Hematopoietic multipotent progenitor cell treated with erythropoietin and hydrocortisone succinate and interleukin-3 and kit ligand, for 4 days (in vitro differentiated cells): Measurements from ENCODE around the gene SLN.

Experiments used
- DNase-seq: peaks from one replicate; pipeline ENCODE4 v3.0.0-alpha.2; 2015

Gene SLN

DNA sequence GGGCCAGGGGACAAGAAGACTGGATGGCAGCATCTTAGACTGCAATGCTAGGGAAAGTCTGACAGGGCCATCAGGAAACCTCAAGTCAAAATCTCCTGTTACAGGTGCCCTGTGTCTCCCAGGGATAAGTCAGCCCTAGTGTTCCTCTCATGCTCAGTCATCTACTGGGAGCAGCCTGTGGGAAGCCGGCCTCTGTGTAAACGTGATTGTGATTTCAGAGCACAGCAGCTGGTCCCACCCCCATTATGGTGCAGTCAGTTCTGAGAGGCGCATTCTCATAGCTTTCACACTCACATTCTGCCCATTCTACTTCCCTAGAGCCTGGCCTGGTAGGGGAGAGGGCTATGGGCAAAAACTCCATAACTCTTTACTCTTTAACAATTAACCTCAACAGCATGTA is 7.2 kb upstream of the SLN start:
- no peak for DNase-seq

GRCh38 chr11:107716884-107717532 is 5.2 kb upstream of the SLN start:
- no peak for DNase-seq

GRCh38 chr11:107713009-107713408 is 1.2 kb upstream of the SLN start:
- DNase-seq, result peak; percentile 2

GRCh38 chr11:107710301-107710700 is 1.6 kb downstream of the SLN start:
- DNase-seq, result no peak

GRCh38 chr11:107708792-107709191 is 3.1 kb downstream of the SLN start:
- DNase-seq, result no peak

DNA sequence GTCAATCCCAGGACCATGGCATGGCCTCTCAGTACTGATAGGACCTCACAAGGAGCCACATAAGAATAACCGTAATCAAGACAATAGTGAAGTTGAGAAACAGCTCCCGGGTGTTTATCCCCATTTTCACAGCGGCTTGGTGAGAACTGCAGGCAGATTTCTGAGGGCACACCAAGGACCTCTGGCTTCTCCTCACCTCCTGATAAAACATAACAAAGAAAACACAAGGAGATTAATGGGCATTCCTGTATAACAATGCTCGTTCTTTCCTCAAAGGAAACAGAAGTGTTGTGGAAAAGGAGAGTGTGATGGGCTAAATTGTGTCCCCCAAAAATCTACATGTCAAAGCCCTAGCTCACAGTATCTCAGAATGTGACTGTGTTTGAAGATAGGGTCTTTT is 4.0 kb downstream of the SLN start:
- no peak for DNase-seq

GRCh38 chr11:107707215-107707671 is 4.6 kb downstream of the SLN start:
- no peak for DNase-seq

- DNase-seq, result no peak
Observed at GRCh38 chr11:107706531-107706930, 5.3 kb downstream of the SLN start.

- no peak for DNase-seq
Observed at GRCh38 chr11:107705027-107705426, 6.8 kb downstream of the SLN start.

DNA sequence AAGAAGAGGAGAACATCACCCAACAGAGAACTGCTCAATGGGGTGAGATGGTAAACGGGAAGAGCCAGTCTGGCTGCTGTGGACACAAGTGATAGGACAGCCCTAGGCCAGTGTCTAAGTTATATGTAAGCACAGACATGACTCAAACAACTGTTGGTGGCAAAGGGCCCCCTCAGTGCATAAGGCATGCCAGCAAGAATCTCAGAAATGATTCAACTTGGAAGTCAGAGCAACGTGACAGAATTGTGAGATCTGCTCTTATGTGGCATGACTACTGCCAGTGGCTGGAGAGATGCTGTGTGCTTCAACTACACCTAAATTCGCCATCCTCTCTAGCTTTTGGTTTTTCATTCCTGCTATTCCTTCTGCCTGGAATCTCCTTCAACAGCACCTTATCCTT is 7.4 kb downstream of the SLN start:
- DNase-seq, result no peak

GRCh38 chr11:107702723-107703122 is 9.1 kb downstream of the SLN start:
- DNase-seq, result no peak

DNA sequence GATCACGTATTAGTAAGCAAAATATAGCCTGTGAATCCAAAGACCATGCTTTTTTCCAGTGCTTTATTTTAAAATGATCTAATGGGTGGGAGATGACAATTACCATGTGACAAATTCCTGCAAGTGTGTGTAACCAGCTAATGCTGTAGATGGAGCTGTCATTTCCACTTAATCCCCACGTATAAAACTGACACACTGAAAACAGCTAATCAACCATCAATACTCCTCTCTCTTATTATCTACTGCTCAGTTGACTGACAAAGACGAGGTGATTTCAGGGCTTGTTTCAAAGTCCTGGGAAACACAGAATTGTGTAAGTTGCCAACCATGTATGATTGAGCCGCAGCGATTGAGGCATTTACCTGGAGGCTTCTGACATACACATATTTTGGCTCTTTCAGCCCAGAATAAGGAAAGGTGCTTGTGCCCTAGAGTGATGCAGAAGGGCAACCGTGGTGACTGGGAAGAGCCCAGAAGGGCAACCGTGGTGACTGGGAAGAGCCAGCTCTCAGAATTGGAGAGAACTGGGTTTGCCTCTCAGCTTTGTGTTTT is 9.7 kb downstream of the SLN start:
- DNase-seq, result no peak

DNA sequence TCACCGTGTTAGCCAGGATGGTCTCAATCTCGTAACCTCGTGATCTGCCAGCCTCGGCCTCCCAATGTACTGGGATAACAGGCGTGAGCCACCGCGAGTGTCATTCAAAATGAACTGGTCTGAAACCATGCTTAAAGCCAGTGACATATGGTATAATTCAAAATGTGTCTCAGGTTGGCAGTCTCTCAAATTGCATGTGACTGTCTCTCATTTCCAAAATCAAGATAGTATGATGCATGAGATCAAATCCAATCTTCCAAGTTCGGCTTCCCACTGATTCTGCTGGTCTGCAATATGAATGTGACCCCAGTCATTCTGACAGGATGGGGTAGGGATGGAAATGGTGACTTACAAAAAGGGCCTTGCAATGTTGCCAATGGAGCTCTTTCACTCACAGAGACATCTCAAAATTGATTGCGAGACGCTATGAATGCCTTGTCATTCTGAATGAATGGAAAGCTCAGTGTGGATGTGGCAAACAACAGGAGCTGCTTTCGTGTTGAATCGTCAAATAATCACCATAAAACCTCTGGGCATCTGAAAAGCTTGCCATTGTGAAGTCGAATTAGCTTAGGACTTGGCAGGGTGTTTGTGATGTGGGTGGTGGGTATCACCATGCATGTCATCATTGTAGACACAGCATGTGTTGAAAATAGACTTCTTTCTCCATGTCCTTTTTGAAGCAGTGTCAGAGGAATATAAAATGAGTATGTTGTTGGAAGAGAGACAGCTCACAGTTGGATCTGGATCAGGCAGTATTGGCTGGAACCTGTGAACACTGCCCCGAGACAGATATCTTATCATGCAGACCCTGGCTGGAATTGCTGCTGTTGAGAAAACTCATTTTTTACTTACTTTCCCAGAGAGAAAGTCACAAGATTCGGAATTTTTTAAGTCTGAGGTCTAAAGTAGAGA is 12.2 kb downstream of the SLN start:
- DNase-seq, result no peak

DNA sequence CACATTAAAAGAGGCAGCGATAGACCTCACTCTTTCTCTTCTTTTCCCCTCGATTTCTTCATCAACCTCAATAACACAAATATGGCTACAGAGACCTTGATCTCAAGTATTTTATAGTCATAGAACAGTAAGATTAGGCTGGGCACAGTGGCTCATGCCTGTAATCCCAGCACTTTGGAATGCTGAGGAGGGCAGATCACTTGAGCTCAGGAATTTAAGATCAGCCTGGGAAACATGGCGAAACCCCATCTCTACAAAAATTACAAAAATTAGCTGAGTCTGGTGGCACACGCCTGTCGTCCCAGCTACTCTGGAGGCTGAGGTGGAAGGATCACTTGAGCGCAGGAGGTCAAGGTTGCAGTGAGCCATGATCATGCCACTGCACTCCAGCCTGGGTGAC is 14.6 kb downstream of the SLN start:
- DNase-seq, result no peak

DNA sequence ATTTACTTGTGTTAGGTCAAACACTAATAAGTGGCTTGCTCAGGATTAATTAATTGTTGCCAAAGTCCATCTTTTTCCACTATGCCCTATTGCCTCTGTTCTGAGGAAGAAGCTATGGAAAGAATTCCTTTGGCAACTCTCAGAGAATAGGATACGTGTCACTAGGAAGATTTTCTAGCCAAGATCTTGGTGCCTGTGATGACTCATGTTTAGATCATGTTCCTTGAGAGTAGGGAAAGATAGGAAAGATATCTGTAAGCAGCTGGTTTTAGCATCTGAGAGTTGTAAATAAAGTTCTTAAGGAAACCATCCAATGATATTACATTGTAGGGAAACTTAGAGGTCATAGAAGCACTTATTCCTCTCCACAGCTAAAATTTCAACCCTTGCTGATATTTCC is 15.7 kb downstream of the SLN start:
- no peak for DNase-seq

- no peak for DNase-seq
Observed at GRCh38 chr11:107695446-107695845, 16.4 kb downstream of the SLN start.

DNA sequence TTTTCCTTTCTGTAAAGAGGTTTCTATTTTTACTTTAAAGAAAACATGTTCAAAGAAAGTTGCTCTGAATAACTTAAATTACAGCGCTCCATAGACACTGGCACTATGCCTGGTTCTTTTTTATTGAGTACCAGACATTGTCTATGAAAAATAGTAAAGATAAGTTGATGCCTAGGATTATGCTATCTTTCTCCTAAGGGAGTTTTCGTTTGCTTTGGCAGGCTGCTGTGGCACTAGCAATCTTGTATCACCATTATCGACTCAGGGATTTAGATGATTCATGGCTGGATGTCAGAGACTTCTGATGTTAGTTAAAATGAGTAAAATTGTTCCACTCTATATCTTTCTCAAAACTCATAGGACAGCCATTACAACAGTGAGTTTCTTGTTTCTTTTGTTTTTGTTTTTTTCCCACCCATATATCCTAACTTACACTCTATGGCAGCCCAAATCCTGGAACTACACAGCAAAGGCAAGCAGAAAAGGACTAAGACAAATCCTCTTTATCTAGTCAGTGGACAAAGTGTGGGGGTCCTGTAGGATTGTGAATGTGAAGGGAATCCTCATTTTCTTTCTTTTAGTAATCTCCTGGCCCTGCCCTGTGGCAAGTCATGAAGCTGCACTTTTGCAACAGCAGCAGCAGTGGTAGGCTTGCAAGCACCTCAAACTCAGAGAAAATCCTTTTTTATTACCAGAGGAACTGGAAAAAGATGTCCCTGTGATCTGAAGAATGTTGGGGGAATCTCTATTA is 20.7 kb downstream of the SLN start:
- no peak for DNase-seq

GRCh38 chr11:107689317-107690202 is 22.3 kb downstream of the SLN start:
- DNase-seq, result peak; percentile 84

DNA sequence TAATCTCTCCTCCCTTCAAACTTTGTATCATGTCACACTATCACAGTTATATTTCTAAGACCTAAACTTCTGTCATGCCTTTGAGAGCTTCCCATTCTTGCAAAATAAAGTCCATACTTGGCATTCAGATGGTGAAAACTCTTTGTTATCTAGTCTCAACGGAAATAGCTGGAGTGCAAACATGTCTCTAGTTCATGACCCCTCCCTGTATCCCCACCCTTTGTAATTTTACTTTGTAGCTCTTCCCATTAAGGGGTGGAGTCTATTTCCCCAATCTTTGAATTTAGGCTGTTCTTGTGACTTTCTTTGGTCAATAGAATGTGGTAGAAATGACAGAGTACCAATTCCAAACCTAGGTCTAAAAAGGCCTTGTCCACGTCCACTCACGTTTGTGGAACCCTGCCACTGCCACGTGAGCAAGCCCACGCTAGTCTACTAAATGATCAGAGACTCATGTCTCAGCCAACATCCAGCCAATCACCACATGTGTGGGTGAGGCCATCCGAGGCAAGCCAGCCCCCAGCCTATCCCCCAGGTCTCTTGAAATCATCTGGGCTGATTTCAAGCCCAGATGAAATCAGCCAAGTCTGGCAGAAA is 23.4 kb downstream of the SLN start:
- DNase-seq, result peak; percentile 2

DNA sequence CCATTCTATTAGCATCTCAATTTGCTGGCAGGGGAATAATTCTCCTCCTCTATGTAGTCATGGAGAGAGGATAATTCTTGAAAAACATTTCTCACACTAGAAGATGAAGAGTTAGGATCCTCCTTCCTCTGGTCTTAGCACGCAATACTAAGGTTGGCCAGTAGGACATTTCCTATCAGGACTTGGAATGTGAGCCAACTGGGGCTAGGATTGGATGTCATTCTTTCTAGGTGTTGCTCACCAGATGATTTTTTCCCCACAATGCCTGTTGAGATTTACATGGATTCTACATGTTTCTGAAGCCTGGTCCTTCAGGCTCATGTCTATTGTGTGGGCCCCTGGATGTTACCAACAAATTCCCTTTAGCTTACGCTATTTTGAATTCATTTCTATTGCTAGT is 28.0 kb downstream of the SLN start:
- DNase-seq, result peak; percentile 32

- no peak for DNase-seq
Observed at GRCh38 chr11:107683061-107683460, 28.8 kb downstream of the SLN start.

DNA sequence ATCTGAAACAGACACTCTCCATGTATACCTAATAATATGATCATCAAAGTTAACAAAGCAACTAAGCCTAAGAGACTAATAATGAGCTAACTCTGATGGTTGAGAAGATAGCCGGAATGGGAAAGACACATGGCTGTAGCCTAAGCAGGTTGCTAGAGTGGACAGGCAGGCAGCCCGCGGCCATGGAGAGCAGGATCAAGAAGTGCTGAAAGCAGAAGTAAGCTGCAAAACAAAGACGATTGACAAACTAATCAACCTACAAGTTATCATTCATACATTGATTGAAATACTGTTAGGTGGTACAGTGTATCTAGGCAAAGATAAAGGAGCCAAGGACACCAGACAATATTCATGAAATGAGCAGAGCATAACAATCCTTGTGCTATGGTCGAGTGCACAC is 29.3 kb downstream of the SLN start:
- DNase-seq, result no peak
